Colon (tissue), 2 donors: Measurements from ENCODE around the gene PXYLP1.
"Not testable (repeated sequence)": the region's sequence is repeated elsewhere in the genome, so short reads cannot be mapped to it uniquely, and the experiment has no call there.

Experiments
- FAIRE-seq: peaks from 2 replicates; lab custom pipeline; 2012; peaks lifted over from hg19 to GRCh38; lab: Jason Lieb, UNC
- donor health status: control.
- donor health status: control.

Gene PXYLP1

DNA sequence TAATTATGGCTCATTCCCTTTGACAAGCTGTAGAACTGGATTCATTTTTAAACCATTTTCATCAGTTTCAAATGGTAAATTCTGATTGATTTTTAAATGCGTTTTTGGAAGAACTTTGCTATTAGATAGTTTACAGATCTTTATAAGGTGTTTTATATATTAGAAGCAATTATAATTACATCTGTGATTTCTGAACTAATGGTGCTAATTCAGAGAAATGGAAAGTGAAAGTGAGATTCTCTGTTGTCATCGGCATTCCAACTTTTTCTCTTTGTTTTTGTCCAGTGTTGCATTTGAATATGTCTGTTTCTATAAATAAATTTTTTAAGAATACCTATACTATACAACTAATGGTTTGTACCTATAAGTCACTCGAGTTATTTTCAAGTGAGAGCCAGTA is 62.7 kb downstream of the PXYLP1 start:
- peak; percentile 47 for FAIRE-seq

DNA sequence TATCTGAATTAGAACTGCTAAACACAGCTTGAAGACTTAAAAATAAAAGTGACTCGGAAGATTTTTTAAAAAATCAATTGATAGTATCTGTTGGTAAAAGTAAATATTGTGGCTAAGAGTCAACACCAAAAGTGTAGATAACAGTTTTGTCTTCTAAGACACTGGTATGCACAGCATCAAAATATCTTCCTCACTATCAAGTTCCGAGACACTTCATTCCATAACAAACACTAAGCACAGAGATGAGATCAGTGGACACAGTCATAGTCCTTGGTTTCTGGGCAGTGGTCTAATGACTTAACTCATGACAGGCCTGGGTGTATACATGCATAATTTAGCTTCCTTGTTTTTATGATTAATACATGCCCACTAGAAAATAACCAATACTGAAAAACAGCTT is 63.2 kb downstream of the PXYLP1 start:
- no peak for FAIRE-seq

DNA sequence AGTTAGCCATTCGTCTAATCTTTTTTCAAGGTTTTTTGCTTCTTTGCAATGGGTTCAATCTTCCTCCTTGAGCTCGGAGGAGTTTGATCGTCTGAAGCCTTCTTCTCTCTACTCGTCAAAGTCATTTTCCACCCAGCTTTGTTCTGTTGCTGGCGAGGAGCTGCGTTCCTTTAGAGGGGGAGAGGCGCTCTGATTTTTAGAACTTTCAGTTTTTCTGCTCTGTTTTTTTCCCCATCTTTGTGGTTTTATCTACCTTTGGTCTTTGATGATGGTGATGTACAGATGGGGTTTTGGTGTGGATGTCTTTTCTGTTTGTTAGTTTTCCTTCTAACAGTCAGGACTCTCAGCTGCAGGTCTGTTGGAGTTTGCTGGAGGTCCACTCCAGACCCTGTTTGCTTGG is 68.8 kb downstream of the PXYLP1 start:
- FAIRE-seq: not testable (repeated sequence)

GRCh38 chr3:141302364-141303141 is 70.9 kb downstream of the PXYLP1 start:
- FAIRE-seq: no peak

GRCh38 chr3:141303481-141304223 is 72.0 kb downstream of the PXYLP1 start:
- no peak for FAIRE-seq

DNA sequence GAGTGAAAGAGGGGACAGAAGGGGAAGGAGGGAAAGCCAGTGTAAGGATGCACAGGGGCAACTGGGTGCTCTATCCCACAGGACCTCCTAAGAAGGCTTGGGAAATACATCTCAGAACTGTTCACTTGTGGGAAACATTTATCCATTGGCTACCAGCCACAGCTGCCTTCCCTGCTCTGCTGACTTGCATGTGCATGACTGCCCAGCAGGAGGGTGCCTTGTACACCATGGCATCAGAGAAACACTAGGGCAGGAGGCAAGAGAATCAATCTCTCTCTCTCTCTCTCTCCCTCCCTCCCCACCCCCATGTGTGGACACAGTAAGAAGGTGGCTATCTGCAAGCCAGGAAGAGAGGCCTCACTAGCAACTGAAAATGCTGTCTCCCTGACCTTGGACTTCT is 73.8 kb downstream of the PXYLP1 start:
- FAIRE-seq: no peak

DNA sequence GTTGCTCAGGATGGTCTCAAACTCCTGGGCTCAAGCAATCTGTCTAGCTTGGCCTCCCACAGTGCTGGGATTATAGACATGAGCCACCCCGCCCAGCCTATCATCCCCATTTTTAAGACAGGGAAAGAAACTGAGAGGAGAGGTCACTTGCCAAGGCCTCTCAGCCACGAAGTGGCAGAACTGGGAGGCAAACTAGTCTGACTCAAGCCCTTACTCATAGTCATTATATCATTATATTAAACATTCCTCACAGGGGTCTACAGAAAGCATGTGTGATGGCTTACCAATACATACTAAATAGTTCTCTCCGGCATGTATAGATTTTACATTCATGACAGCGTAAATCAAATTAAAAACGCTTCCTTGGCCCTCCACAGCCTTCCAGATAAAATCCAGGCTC is 74.7 kb downstream of the PXYLP1 start:
- FAIRE-seq: no peak

DNA sequence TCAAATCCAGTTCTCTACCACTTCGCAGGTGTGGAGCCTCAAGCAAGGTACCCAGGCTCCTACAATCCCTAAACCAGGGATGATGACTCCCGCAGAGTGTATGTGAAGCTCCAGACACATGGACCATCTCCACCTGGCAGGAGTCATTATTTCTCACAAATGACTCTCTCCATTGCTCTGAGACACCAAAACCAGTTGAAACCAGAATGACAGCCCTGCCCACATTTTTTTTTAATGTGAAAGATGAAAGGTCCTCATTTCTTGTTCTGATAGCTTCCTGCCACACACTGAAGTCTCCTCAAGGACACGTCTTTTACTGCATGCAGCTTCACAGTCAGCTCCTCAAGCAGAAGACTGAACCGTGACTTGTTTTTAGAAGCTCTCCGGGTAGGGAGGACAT is 75.3 kb downstream of the PXYLP1 start:
- no peak for FAIRE-seq

- no peak for FAIRE-seq
These were observed 75.9 kb downstream of the PXYLP1 start for GRCh38 chr3:141307351-141308059.

- FAIRE-seq: no peak
These were observed 77.1 kb downstream of the PXYLP1 start for GRCh38 chr3:141308588-141309218.

DNA sequence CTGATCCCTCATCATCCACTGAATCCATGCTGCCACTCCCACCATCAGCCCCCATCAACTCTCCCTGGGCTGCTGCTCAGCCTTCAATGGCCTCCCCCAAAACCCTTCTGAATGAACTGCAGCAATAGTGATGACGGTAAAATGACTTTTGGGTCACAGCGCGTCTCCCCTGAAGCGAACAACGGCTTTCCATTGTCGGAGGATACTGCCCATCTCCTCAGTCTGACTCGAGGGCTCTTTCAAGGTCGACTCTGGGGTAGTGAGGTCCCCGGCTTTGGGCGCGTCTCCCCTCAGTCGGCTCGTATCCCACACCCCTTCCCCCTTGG is 79.5 kb downstream of the PXYLP1 start:
- no peak for FAIRE-seq

- no peak for FAIRE-seq
These were observed 80.1 kb downstream of the PXYLP1 start for GRCh38 chr3:141311496-141312353.

GRCh38 chr3:141312354-141313092 is 80.9 kb downstream of the PXYLP1 start:
- no peak for FAIRE-seq

DNA sequence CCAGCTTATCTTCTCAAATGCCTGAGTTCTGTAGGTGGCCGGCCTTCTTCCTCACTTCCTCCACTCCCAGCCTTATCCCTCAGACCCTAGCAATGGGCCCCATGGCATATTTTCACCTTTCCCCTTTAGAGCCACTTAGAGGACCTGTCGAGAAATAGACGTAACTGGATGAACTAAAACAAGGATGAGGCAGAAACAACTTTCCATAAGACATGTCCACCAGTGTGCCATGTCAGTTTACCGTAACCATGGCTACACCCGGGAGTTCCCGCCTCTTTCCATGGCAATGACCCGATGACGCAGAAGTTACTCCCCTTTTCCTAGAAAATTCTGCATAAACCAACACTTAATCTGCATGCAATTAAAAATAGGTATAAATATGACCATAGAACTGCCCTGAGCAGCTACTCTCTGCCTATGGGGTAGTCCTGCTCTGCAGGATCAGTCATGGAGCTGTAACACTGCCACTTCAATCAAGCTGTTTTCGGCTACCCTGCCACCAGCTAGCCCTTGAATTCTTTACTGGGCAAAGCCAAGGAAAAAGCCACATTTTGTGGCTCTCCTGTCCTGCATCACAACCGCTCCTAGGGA is 81.6 kb downstream of the PXYLP1 start:
- FAIRE-seq: no peak

GRCh38 chr3:141314415-141314814 is 82.8 kb downstream of the PXYLP1 start:
- FAIRE-seq: not testable (repeated sequence)

GRCh38 chr3:141316851-141317250 is 85.2 kb downstream of the PXYLP1 start:
- FAIRE-seq: no peak

- FAIRE-seq: no peak
These were observed 88.9 kb downstream of the PXYLP1 start for GRCh38 chr3:141320399-141321108.

DNA sequence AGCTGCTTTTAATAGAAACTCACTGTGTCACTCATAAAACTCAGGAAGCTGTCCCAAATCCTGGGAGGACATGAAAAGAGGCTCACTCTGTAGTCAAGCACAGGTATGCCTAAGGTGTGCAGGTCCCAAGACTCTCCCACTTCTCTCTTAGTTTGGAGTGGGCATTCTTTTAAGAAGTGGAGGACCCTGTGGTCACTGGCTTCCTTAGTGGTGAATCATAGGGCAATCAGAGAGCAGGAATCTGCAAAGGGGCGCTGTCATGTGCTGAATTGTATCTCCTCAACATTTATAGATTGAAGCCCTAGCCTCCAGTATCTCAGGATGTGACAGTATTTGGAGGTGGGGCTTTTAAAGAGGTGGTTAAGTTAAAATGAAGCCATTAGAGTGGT is 89.5 kb downstream of the PXYLP1 start:
- no peak for FAIRE-seq

DNA sequence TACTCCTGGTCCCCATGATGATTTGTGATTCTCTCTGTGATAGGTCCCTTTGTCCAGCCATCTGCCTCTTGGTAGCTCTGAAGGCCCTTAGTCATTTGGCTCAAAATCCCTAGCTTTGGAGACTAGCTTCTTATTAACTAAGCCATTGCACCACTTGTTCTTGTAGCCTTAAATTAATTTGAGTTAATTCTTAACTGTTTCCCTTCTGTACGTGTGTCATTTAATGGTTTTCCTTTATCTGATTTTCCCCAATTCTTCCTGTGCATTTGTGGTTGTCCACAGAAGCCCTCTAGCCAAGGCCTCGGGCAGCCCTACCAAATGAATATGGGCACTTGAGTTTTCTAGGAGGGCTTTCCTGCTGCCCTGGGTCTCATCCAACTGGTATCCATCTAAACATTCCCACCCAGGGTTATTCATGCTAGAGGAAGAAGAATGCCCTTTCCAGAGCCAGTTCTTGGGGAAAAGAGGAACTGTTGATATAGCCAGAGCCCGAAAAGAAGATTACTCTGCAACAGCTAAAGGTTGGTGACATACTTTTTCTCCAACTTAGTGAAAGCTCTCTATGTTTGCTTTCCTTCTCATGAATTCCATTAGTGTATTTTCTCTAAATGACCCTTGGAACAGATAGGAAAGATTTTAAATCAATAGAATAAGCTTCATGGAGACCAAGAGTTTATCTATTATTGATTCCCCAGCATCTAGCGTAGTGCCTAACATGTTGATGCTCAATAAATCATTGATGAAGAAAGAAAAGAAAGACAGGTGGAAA is 92.5 kb downstream of the PXYLP1 start:
- FAIRE-seq: no peak
